ENCODE measurements around the gene PAPLN.

PAPLN gene

GRCh38 chr14:73207615-73208014 lies 29.7 kb upstream of the PAPLN start:
- no peak for TF ChIP-seq CTCF (conservative IDR thresholded peaks at IDR 0.05; ENCODE audit: low read depth, low read length)
- H3K4me3 ChIP-seq (ENCODE audit: low read depth, low read length): no peak overlapping the region
- no peak for DNase-seq (ENCODE audit: low read depth)

GRCh38 chr14:73208390-73208789 lies 28.9 kb upstream of the PAPLN start:
- no peak for TF ChIP-seq CTCF (conservative IDR thresholded peaks at IDR 0.05; ENCODE audit: low read depth, low read length)
- DNase-seq (ENCODE audit: low read depth): no peak

GRCh38 chr14:73208846-73209245 lies 28.5 kb upstream of the PAPLN start:
- no peak overlapping the region for H3K4me3 ChIP-seq (ENCODE audit: low read depth, low read length)
- TF ChIP-seq CTCF (conservative IDR thresholded peaks at IDR 0.05; ENCODE audit: low read depth, low read length): no peak
- DNase-seq (ENCODE audit: low read depth): no peak

More at GRCh38 chr14:73208390-73208789, 28.9 kb upstream of the PAPLN start:
- no peak overlapping the region for H3K4me3 ChIP-seq (ENCODE audit: low read depth, low read length)

GRCh38 chr14:73209953-73210352 lies 27.4 kb upstream of the PAPLN start:
- TF ChIP-seq CTCF (conservative IDR thresholded peaks at IDR 0.05; ENCODE audit: low read depth, low read length): no peak
- DNase-seq (ENCODE audit: low read depth): peak; percentile 84
- H3K4me3 ChIP-seq (ENCODE audit: low read depth, low read length): no peak overlapping the region

GRCh38 chr14:73211251-73212040 lies 25.9 kb upstream of the PAPLN start:
- no peak for DNase-seq (ENCODE audit: low read depth)
- H3K4me3 ChIP-seq (ENCODE audit: low read depth, low read length): no peak overlapping the region
- TF ChIP-seq CTCF (conservative IDR thresholded peaks at IDR 0.05; ENCODE audit: low read depth, low read length): no peak

- no peak for DNase-seq (ENCODE audit: low read depth)
- no peak for TF ChIP-seq CTCF (conservative IDR thresholded peaks at IDR 0.05; ENCODE audit: low read depth, low read length)
- no peak overlapping the region for H3K4me3 ChIP-seq (ENCODE audit: low read depth, low read length)
Measured at GRCh38 chr14:73216030-73216429, 21.3 kb upstream of the PAPLN start.

- TF ChIP-seq CTCF (conservative IDR thresholded peaks at IDR 0.05; ENCODE audit: low read depth, low read length): no peak
- DNase-seq (ENCODE audit: low read depth): no peak
- H3K4me3 ChIP-seq (ENCODE audit: low read depth, low read length): no peak overlapping the region
Measured at GRCh38 chr14:73217411-73217810, 19.9 kb upstream of the PAPLN start.
